GM19468 (cell line): ENCODE measurements around the gene FUT4.

Experiments used
- ATAC-seq: cut with Tn5 transposase; IDR thresholded peaks from one replicate; pipeline ENCODE4 v1.9.1; 2021; ENCODE audit warnings: mild to moderate bottlenecking, moderate library complexity, moderate number of reproducible peaks; ENCODE audit not compliant: unreplicated experiment; ENCODE audit errors: extremely low read depth

Gene FUT4

GRCh38 chr11:94595076-94595475 lies 51.4 kb downstream of the FUT4 start:
- ATAC-seq: no peak

DNA sequence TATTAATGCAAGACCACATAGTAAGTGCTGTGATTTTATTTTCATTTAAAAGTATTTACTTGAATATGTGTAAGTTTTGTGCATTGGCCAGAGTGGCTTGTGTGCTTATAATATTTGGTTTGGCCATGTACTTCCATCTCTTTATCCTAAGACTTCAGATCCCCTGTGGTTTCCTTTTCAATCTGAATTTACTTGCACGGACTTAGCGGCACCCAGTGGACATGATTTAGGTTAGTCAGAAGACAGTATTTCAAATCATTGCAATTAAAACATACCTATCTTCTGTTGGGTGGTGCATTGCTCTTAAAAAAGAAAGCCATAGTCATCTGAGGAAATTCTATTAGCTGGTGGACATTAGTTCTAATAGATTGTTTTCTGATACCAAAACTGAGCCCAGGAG lies 54.2 kb downstream of the FUT4 start:
- no peak for ATAC-seq
